Right kidney (tissue), 1 donor: ENCODE data around the gene CRACDL.

ENCODE experiments used
- DNase-seq: peaks from one replicate; pipeline ENCODE4 v3.0.0-alpha.2; 2016

The CRACDL gene

DNA sequence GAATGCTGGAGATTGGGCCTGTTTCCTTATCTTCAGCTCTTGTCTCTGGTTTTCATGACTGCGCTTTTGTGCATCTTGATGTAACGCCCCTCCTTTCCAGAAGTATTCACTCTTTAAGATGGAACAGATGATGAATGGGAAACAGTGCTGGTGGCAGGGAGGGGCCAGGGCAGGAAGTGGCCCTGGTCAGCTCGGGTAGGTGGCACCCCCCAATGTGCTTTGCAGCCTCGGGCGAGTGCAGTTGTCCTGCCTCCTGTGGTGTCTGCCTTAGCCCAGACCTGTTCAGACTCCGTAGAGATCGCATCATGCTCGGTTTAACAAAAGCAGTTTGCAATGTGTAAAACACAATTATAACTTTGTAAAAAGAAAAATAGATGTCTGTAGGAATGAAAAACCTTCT lies 188.1 kb downstream of the CRACDL start:
- no peak for DNase-seq

DNA sequence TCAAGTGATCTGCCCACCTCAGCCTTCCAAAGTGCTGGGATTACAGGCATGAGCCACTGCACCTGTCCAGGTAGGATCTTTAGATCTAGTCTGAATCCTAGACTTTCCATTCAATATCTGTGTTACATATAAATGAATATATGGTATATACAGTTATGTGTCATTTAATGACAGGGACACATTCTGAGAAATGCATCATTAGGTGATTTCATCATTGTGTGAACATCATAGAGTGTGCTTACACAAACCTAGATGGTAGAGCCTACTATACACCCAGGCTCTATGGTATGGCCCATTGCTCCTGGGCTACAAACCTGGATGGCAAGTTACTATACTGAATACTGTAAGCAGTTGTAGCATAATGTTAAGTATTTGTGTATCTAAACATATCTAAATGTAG lies 189.6 kb downstream of the CRACDL start:
- DNase-seq, result no peak

DNA sequence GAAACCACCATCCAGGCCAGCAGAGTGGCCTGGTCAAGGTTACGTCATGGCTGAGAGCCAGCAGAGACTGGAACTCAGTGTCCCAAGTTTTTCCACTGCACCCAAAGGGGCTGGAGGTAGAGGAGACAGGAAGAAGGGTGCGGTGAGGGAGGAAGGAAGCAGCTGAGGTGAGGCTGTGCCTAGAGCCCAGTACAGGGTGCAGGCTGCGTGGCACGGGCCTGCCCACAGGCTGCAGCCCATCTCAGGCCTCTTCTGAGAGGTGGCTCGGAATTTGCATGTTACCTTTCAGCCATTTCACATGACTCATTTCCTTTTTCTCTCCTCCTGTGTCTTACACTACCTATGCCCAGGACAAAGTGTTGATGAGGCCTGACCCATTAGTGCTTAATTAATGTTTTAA lies 191.4 kb downstream of the CRACDL start:
- no peak for DNase-seq
